ENCODE data around the gene MANEA. TPM values are rescaled to one million over a fixed set of nuclear protein-coding genes. Genes with fewer than 3 reads are reported as not detected.

MANEA gene
- total RNA-seq (2013): 11.2 TPM
- polyA plus RNA-seq (1 to 10 TPM; 2.5 to 8.1 (median 4.8) TPM), polyA minus RNA-seq (2.8 and 3.4 TPM in 2 replicates), total RNA-seq (0.98 to 13.7 (median 6.8) reads per million in 11 experiments)

GRCh38 chr6:95577304-95578105 is at the start of gene MANEA:
TSS of gene MANEA (plus strand) at chr6:95577535. CDS start at chr6:95586440, 8,905 bp downstream.
- H3K27ac ChIP-seq (ENCODE audit: low read depth in 1 of 2, low read length in 2 of 2): peak within 1 kb of the TSS; percentile 90 to 96
- Mint-ChIP-seq H3K9me3 (peaks cover 0 to 3% (median 0%) of the 10 kb centered on the region in 7 donors), H3K27ac (peak within 1 kb of the TSS; percentile 91 to 97 (median 95)), H3K4me1 (peaks cover 46% of the 10 kb centered on the region), H3K4me3 (peak within 1 kb of the TSS; percentile 87 to 98), H3K36me3 (no peaks in the 10 kb centered on the region), H3K27me3 (ENCODE audit: low read depth in 3 of 3) (peaks cover 0 to 2% (median 0%) of the 10 kb centered on the region in 3 donors)
- H3K36me3 ChIP-seq (replicated peaks in 1 of 2; ENCODE audit: control insufficient read depth in 1 of 2, insufficient read depth in 2 of 2, low read length in 2 of 2): no peaks in the 10 kb centered on the region
- intact Hi-C loops (cut with micrococcal nuclease): no loop called here
- H3K9ac ChIP-seq (ENCODE audit: insufficient read depth, low read length, poor library complexity, severe bottlenecking): peak within 1 kb of the TSS; percentile 81
- H3K4me1 ChIP-seq (ENCODE audit: control insufficient read depth in 1 of 2, insufficient read depth in 2 of 2, low read length in 2 of 2): peaks cover 11 to 40% of the 10 kb centered on the region in 2 donors
- no peaks in the 10 kb centered on the region for H3K9me3 ChIP-seq (replicated peaks in 1 of 2; ENCODE audit: control insufficient read depth in 1 of 2, insufficient read depth in 1 of 2, low read length in 2 of 2)
- H4K20me1 ChIP-seq (ENCODE audit: insufficient read depth, low read length): no peaks in the 10 kb centered on the region
- H3K27me3 ChIP-seq (ENCODE audit: control insufficient read depth in 2 of 2, insufficient read depth in 2 of 2, low read length in 2 of 2): no peaks in the 10 kb centered on the region
- no peak for TF ChIP-seq CTCF (IDR thresholded peaks at IDR 0.05)
- peak within 1 kb of the TSS; percentile 82 to 98 (median 86) for H3K4me3 ChIP-seq (replicated peaks in 1 of 3; ENCODE audit: low read depth in 2 of 3, low read length in 3 of 3)
- peak; percentile 65 to 84 (median 72) for DNase-seq
- peak within 1 kb of the TSS; percentile 93 for H2AFZ ChIP-seq (ENCODE audit: insufficient read depth, low read depth, low read length, poor library complexity, severe bottlenecking)
- peaks cover 65% of the 10 kb centered on the region for H3K79me2 ChIP-seq (ENCODE audit: insufficient read depth, low read length)
- H3K4me2 ChIP-seq (replicated peaks; ENCODE audit: extremely low read depth, low read length, poor library complexity, severe bottlenecking): peak within 1 kb of the TSS; percentile 92
- under 1% methylated on average over 64 of the region's 70 CpGs for WGBS (ENCODE audit: insufficient coverage)

GRCh38 chr6:95529762-95530161 is 47.6 kb upstream of the MANEA start:
- Histone ChIP-seq H3K79me2 (ENCODE audit: insufficient read depth, low read length) (no peaks in the 10 kb centered on the region), H3K4me2 (replicated peaks; ENCODE audit: extremely low read depth, low read length, poor library complexity, severe bottlenecking) (no peak overlapping the region), H3K4me1 (ENCODE audit: control insufficient read depth in 1 of 2, insufficient read depth in 2 of 2, low read length in 2 of 2) (no peaks in the 10 kb centered on the region), H2AFZ (ENCODE audit: insufficient read depth, low read depth, low read length, poor library complexity, severe bottlenecking) (no peak overlapping the region), H3K9ac (ENCODE audit: insufficient read depth, low read length, poor library complexity, severe bottlenecking) (no peak overlapping the region), H3K36me3 (replicated peaks in 1 of 2; ENCODE audit: control insufficient read depth in 1 of 2, insufficient read depth in 2 of 2, low read length in 2 of 2) (no peaks in the 10 kb centered on the region), H3K27ac (ENCODE audit: low read depth in 1 of 2, low read length in 2 of 2) (no peak overlapping the region), H4K20me1 (ENCODE audit: insufficient read depth, low read length) (no peaks in the 10 kb centered on the region), H3K9me3 (replicated peaks in 1 of 2; ENCODE audit: control insufficient read depth in 1 of 2, insufficient read depth in 1 of 2, low read length in 2 of 2) (no peaks in the 10 kb centered on the region), H3K27me3 (ENCODE audit: control insufficient read depth in 2 of 2, insufficient read depth in 2 of 2, low read length in 2 of 2) (no peaks in the 10 kb centered on the region), H3K4me3 (replicated peaks in 1 of 3; ENCODE audit: low read depth in 2 of 3, low read length in 3 of 3) (no peak overlapping the region)
- peaks cover 0 to 3% (median 0%) of the 10 kb centered on the region in 3 donors for H3K27me3 Mint-ChIP-seq (ENCODE audit: low read depth in 3 of 3)
- no peak for TF ChIP-seq CTCF (IDR thresholded peaks at IDR 0.05)
- H3K4me3 Mint-ChIP-seq: no peak overlapping the region
- no peak for DNase-seq
- no peaks in the 10 kb centered on the region for H3K4me1 Mint-ChIP-seq
- no peak overlapping the region for H3K27ac Mint-ChIP-seq
- no peaks in the 10 kb centered on the region for H3K36me3 Mint-ChIP-seq
- intact Hi-C loops (cut with micrococcal nuclease): no loop called here
- H3K9me3 Mint-ChIP-seq: peaks cover 0 to 5% (median 2%) of the 10 kb centered on the region in 7 donors
- no CpG with 5 or more reads among the region's 1 CpG for WGBS (ENCODE audit: insufficient coverage)

Measured in CD14-positive monocyte (primary cell).